HG03521 (cell line): ENCODE measurements around the gene MRPS26.
"Not testable (repeated sequence)": the region's sequence is repeated elsewhere in the genome, so short reads cannot be mapped to it uniquely, and the experiment has no call there.

ENCODE experiments used
- ATAC-seq: cut with Tn5 transposase; IDR thresholded peaks from one replicate; pipeline ENCODE4 v1.9.1; 2021; ENCODE audit warnings: mild to moderate bottlenecking, moderate library complexity; ENCODE audit not compliant: unreplicated experiment

The MRPS26 gene

GRCh38 chr20:3041854-3042409, 3.9 kb upstream of the MRPS26 start:
- ATAC-seq, result no peak

DNA sequence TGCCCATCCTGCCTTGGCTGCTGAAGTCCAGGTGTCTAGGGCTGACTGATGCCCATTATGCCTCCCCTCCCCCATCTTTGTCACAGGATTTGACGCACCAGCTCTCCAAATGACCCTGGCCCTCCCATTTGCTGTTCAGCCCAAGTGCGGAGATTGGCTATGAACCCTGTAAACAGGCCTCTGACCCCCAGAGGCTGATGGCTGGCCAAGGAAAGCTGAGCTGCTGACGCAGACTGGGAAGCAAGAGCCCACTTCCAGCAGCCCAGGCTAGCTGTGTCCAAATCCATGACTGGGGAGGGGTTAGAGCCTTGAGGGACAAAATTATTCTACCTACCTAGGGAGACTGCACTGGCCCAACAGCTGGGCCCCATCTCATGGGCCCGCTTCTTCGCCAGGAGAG, 3.2 kb upstream of the MRPS26 start:
- no peak for ATAC-seq

- no peak for ATAC-seq
Observed at GRCh38 chr20:3043322-3043721, 2.5 kb upstream of the MRPS26 start, which contains the start of gene GNRH2. Gene GNRH2, plus strand, starts transcription at chr20:3043622. Its CDS starts 793 bp downstream, at chr20:3044415.

GRCh38 chr20:3044336-3044965, 1.4 kb upstream of the MRPS26 start:
- no peak for ATAC-seq

DNA sequence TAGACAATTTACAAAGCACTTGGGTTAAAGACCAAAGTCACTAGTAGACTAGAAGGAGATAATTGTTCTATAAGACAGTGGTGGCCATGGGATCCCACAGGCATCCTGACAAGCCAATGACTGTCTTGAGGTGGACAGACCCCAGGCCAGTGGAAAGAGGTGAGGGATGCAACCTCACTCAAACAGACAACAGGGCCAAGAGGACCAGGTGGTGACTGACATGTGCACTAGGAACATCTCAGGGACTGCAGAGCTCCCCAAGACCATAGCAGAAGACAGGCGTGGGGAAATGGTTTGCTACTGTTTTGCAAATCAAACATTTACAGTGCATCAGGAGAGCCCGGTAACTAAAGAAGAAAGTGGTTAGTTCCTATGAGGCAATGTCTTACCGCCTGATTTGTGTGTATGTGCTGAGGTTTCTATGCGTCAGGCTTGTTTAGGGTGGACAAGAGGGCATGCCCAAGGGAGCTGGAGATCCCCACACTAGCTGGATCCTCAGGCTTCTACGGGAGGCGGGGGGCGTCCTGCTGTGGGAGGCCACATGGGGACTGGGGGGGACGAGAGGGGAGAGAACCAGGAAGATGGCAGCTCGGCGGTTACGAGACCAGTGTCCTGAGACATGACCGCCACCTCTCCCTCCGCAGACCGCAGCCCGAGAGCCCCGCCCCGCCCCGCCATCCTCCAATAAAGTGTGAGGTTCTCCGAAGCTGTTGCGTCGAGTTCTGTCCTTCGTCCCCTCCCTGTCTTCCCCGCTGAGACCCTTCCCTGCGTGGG, 623 bp upstream of the MRPS26 start:
- ATAC-seq, result peak; percentile 34

DNA sequence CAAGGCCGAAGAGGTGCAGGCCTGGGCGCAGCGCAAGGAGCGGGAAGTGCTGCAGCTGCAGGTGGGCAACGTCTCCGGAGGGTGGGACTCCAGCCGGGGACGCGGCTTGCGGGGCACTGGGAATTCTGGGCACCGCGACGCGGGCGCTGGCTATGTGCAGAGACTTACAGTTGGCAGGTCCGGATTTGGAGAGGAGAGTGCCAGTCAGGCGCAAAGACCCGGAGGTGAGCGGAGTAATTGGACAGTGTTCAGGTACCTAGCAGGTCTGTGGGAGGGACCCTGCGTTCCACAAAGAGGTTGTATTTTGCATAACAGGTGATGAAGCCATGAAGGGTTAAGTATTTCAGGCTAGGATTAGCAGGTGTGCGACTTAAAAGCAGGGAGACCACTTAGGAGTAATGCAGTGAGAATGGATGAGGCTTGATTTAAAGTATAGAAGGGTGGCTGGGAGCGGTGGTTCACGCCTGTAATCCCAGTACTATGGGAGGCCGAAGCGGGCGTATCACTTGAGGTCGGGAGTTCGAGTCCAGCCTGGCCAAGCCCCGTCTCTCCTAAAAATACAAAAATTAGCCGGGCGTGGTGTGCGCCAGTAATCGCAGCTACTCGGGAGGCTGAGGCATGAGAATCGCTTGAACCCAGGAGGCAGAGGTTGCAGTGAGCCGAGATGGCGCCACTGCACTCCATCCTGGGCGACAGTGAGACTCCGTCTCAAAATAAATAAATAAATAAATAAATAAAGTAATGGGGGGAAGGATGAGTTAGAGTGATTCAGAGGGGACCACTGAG, 1.0 kb downstream of the MRPS26 start:
- ATAC-seq, result no peak

- no peak for ATAC-seq
Observed at GRCh38 chr20:3047486-3048419, 1.9 kb downstream of the MRPS26 start.

DNA sequence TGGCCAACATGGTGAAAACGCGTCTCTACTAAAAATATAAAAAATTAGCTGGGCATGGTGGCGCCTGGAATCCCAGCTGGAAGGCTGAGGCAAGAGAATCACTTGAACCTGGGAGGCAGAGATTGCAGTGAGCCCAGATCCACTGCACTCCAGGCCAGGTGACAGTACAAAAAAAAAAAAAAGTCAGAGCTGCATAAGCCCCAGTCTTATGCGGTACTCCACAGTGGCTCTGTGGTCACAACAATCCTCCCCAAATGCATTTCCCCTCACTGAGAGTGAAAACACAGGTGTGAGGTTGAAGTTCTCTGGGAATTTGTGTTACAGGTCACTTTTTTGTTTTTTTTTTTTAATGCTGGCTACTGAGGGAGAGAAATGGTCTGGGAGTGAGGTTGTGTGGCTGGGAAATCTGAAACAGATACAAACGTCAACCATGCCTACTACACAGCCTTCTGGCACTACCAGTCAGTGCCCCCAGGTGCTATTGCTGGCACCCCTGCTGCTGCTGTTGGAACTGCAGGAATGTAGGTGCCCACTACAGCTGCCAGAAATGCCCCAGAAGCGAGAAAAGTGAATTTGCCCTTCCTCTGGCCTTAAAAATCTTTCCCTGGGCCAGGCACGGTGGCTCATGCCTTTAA, 5.7 kb downstream of the MRPS26 start:
- ATAC-seq, result no peak

DNA sequence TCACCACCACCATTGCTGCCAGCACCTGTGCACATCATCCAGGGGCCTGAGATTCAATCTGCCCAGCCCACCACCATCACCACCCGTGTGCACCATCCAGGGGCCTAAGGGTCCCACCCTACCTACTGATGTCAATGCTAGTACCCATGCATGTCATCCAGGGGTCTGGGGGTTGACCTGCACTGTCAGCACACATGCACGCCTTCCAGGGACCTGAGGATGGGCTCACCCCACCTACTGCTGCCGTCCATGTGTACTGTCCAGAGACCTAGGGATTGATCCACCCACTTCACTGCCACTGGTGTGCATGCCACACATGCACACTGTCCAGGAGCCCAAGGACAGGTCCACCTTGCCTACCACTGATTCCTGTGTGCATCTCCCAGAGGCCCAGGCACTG, 13.6 kb downstream of the MRPS26 start:
- ATAC-seq, result no peak

DNA sequence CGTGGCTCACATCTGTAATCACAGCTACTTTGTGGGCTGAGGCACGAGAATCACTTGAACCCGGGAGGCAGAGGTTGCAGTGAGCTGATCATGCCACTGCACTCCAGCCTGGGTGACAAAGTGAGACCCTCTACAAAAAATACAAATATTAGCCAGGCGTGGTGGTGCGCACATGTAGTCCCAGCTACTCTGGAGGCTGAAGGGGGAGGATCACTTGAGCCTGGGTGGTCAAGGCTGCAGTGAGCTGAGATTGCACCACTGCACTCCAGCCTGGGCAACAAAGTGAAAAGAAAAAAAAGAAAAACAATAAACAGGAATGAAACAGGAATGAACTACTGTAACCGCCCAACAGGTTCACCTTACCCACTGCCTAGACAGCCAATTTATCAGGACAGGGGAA, 18.3 kb downstream of the MRPS26 start:
- ATAC-seq, result not testable (repeated sequence)

DNA sequence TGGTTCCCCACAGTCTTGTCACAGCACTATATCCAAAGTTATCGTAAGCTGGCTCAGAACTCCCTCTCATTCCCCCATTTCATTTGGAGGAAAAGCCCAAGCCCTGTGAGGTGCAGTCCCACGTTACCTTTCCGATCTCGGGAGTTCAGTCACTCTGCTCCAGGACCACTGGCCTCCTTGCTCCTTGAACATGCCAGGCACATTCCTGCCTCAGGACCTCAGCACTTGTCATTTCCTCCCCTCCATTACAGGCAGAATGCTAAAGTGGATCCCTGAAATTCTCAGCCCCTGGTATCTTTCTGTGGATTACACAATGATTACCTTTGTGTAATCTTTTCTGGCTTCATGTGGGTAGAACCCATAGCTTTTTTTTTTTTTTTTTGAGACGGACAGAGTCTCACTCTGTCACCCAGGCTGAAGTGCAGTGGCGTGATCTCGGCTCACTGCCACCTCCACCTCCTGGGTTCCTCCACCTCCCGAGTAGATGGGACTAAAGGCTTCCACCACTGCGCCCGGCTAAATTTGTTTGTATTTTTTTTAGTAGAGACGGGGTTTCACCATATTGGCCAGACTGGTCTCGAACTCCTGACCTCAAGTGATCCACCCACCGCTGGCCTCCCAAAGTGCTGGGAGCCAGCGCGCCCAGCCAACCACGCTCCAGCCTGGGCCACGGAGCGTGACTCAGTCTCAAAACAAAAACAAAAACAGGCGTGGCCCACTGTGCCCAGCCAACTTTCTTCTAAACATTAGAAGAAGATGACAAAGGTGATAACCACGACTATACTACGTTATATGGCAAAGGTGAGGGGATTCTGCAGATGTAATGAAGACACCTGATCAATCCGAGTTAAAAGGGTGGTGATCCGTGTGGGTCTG, 21.5 kb downstream of the MRPS26 start:
- ATAC-seq, result no peak

DNA sequence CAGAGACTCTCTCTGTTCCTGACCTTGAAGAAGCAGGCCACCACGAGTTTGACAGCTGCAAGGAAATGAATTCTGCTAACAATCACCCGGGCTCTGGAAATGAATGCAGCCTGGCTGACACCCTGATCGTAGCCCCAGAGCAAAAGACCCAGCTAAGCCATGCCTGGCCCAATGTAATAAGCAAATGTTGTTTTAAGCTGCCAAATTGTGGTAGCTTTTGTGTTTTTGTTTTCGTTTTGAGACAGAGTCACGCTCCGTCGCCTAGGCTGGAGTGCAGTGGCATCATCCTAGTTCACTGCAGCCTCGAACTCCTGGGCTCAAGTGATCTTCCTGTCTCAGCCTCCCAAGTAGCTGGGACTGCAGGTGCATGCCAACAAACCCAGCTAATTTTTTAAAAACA, 22.2 kb downstream of the MRPS26 start:
- ATAC-seq, result no peak

- no peak for ATAC-seq
Observed at GRCh38 chr20:3068986-3069900, 23.4 kb downstream of the MRPS26 start.

GRCh38 chr20:3070725-3071124, 24.9 kb downstream of the MRPS26 start:
- no peak for ATAC-seq

- no peak for ATAC-seq
Observed at GRCh38 chr20:3071266-3071609, 25.4 kb downstream of the MRPS26 start.

DNA sequence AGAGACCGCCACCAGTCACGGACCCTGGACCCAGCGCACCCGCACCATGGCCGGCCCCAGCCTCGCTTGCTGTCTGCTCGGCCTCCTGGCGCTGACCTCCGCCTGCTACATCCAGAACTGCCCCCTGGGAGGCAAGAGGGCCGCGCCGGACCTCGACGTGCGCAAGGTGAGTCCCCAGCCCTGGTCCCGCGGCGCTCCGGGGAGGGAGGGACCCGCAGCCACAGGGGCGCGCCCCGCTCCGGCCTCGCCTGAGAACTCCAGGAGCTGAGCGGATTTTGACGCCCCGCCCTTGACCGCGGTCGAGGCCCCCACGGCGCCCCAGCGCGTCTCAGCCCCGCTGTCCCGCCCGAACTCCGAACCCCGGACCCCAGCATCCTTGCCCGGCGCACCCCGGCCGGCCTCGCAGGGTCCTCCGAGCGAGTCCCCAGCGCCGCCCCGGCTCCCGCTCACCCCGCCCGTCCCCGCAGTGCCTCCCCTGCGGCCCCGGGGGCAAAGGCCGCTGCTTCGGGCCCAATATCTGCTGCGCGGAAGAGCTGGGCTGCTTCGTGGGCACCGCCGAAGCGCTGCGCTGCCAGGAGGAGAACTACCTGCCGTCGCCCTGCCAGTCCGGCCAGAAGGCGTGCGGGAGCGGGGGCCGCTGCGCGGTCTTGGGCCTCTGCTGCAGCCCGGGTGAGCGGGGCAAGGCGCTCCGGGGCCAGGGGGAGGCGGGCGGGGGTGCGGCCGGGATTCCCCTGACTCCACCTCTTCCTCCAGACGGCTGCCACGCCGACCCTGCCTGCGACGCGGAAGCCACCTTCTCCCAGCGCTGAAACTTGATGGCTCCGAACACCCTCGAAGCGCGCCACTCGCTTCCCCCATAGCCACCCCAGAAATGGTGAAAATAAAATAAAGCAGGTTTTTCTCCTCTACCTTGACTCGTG, 26.0 kb downstream of the MRPS26 start, which contains the start of gene OXT:
TSS of gene OXT (plus strand) at position 11 of the 920 bp plus-strand sequence. CDS start at position 47, 36 bp downstream.
- no peak for ATAC-seq
